Activated CD4-positive, alpha-beta T cell treated with anti-CD3 and anti-CD28 coated beads, Interleukin-2, amount 10 ng/mL, durations not matched to agents 24 days and 14 days (primary cell): ENCODE data around the gene AP2A1. TPM values are rescaled to one million over a fixed set of nuclear protein-coding genes. Genes with fewer than 3 reads are reported as not detected.

Experiments
- DNase-seq: peaks from one replicate; pipeline ENCODE4 v3.0.0; 2022
- H3K27ac Mint-ChIP-seq: one replicate; pipeline ENCODE4 v1.8.0; 2022; ENCODE audit warnings: mild to moderate bottlenecking, mixed read lengths
- H3K27me3 Mint-ChIP-seq: one replicate; pipeline ENCODE4 v1.8.0; 2022; ENCODE audit warnings: mixed read lengths
- H3K36me3 Mint-ChIP-seq: one replicate; pipeline ENCODE4 v1.8.0; 2022; ENCODE audit warnings: low read depth, mild to moderate bottlenecking, mixed read lengths
- H3K4me1 Mint-ChIP-seq: one replicate; pipeline ENCODE4 v1.8.0; 2021; ENCODE audit warnings: mixed read lengths
- H3K4me3 Mint-ChIP-seq: one replicate; pipeline ENCODE4 v1.8.0; 2022; ENCODE audit warnings: mild to moderate bottlenecking, moderate library complexity, mixed read lengths
- H3K9me3 Mint-ChIP-seq: one replicate; pipeline ENCODE4 v1.8.0; 2021; ENCODE audit warnings: mixed read lengths
- intact Hi-C: fragments of 100-400 bp; cut with micrococcal nuclease; formaldehyde crosslinking; loops from one replicate; pipeline ENCODE4 v1.15.1; 2023
- total RNA-seq: library from RNA; stranded (reverse); gene quantifications from 2 replicates; pipeline ENCODE4 v1.2.3, GENCODE V29; 2022

AP2A1 gene
- total RNA-seq, 1 donor from 2014 or later = 61.8 TPM

DNA sequence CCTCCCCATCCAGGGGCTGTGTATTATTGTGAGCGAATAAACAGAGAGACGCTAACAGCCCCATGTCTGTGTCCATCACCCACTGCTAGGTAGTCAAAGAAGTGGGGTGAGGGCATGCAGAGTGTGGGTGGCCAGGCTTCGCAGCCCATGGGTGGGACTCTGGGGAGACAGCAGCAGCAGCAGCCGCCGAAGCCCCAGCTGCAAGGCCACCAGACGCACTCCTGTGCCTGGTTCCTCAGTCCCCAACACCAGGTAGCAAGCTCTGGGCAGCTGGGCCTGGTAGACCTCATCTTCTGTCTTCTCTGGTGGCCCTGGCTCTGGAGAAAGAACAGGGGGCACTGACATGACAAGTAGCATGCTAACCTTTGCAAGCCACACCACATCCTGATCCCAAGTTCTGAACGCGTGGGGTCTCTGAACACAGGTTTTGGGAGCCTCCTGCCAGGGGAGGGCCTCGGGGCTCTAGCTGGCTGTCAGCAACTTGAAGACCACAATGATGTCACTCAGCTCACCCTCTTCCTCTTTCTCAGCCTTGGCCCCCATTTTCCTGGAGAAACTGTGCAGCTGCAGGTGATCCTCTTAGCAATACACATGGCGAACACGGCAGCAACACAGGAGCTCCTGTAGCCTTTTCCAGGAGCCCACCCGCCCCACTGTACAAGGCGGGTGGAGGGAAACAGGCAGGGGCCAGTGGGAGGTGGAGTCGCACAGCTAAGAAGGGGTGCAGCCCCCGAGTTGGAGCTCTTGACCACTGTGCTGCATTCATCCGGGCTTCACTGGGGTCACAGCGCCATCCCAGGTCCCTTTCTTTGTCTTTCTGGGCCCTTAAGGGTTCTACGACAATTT is 40.5 kb downstream of the AP2A1 start:
- intact Hi-C loops = no loop called here
- peaks cover 16% of the 10 kb centered on the region for H3K36me3 Mint-ChIP-seq
- peaks cover 20% of the 10 kb centered on the region for H3K4me1 Mint-ChIP-seq
- H3K4me3 Mint-ChIP-seq = no peak overlapping the region
- DNase-seq = peak; percentile 65
- no peaks in the 10 kb centered on the region for H3K9me3 Mint-ChIP-seq
- no peaks in the 10 kb centered on the region for H3K27me3 Mint-ChIP-seq
- H3K27ac Mint-ChIP-seq = no peak overlapping the region

DNA sequence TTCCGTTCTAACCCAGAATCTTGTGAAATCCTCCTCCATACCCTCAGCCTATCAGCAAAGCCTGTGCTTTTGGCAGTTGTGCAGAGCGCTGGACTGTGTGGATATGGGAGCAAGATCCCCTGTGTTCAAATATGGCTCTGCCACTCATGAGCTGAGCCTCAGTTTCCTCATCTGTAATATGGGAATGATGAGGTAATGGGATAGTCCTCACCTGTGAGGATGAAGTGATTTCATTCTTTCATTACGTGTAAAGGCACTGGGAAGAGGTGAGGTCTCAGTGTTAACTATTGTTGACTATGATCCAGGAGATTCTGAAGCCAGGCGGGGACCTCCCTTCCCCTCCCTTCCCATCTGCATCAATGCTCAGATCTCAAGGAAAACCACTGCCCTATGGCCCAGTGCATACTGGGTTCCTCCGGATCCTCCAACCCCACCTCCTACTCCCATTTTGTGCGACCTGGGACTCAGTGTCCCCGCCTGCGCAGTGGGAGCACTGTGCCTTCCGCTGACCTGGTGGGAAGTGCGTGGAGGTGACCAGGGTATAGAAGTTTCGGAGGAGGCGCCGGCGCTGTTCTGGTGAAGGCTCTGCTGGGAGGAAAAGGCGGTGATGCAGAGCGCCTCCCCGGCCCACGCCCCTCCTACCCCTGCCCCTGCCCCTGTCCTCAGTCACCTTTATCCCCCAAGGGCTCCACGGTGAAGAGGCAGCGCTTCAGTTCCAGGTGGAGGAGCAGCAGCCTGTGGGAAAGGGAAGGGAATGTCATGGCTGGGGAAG is 41.3 kb downstream of the AP2A1 start:
- H3K4me3 Mint-ChIP-seq = peak overlapping the region; percentile 91
- intact Hi-C loops = no loop called here

DNA sequence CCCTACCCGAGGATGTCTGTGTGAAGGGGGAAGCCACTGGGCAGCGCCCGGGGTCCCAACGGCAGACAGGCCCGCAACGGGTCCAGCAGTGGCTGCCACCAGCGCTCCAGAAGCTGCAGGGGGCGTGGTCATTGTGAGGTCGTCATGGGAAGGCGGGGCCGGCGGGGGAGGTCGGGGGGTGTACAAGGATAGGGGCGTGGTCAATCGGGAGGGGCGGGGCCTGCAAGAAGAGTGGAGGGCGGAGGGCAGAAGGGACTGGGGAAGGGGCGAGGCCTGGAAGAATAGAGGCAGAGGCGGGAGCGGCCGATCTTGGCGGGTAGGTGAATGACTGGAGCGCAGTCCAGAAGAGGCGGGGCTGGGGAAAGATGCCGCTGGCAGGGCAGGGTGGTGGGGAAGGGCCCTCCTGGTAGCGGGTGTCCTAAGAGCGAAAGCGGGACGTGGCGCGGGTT is 41.9 kb downstream of the AP2A1 start:
- H3K9me3 Mint-ChIP-seq = no peaks in the 10 kb centered on the region
- intact Hi-C loops = no loop called here

More for the DNA sequence above, 41.3 kb downstream of the AP2A1 start:
- DNase-seq = no peak
- peak overlapping the region; percentile 51 for H3K27ac Mint-ChIP-seq
- peaks cover 28% of the 10 kb centered on the region for H3K4me1 Mint-ChIP-seq
- no peaks in the 10 kb centered on the region for H3K9me3 Mint-ChIP-seq
- H3K27me3 Mint-ChIP-seq = no peaks in the 10 kb centered on the region
- H3K36me3 Mint-ChIP-seq = peaks cover 10% of the 10 kb centered on the region

DNA sequence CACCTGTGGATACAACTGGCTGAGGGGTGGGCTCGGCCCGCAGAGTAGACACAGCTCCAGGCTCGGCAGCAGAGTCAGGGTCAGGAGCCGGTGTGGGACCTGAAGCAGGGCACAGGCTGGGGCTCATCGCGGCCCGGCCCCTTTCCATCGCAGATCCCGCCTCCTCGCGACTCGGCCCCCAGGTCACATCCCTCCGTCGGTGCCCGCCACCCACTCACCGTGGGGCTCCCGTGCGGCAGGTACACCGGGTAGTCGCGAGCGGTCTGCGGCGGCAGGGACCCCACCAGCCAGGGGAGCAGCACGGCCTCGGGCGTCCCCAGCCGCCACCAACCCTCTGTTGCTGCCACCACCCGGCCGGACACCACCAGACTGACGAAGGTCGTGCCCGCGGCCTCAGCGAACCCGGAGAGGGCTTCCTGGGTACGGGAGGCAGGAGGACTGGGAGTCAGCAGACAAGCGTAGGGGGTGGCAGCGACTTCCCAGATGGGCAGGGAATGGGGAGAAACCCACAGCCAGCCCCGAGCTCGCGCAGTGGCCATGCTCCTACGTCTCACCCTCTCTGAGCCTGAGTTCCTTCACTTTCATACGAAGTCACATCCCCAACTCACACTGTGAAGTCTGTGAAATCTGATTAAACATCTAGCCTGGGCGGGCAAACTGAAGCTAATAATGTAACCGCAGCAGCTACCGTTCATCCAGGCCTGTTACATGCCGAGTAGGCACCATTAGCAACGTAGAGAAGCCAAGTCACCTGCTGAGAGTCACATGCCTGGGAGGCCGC is 42.5 kb downstream of the AP2A1 start:
- intact Hi-C loops = no loop called here
- Mint-ChIP-seq H3K4me3 (peak overlapping the region; percentile 91), H3K9me3 (no peaks in the 10 kb centered on the region), H3K27ac (peak overlapping the region; percentile 88), H3K4me1 (peaks cover 32% of the 10 kb centered on the region), H3K36me3 (peaks cover 4% of the 10 kb centered on the region), H3K27me3 (no peaks in the 10 kb centered on the region)
- peak; percentile 85 for DNase-seq

More for the DNA sequence above, 41.9 kb downstream of the AP2A1 start:
- H3K36me3 Mint-ChIP-seq = peaks cover 4% of the 10 kb centered on the region
- H3K27ac Mint-ChIP-seq = peak overlapping the region; percentile 88
- H3K27me3 Mint-ChIP-seq = no peaks in the 10 kb centered on the region
- H3K4me1 Mint-ChIP-seq = peaks cover 32% of the 10 kb centered on the region
- DNase-seq = peak; percentile 95
- peak overlapping the region; percentile 91 for H3K4me3 Mint-ChIP-seq

DNA sequence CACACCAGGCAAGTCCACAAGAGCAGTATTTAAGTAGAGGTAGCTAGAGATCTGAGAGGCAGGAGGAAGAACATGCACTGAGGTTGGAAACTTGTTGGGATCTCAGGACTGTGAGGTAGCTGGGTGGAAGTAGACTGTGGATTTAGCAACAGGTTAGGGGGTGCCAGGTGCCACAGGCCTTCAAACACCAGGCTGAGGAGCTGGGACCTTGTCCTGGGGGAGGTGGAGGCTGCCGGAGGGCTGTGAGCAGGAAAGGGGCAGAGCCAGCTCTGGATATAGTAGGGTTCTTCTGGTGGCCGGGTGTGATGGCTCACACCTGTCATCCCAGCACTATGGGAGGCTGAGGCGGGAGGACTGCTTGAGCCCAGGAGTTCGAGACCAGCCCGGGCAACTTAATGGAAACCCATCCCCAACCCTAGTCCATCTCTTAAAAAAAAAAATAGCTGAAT is 43.2 kb downstream of the AP2A1 start:
- intact Hi-C loops = loop anchor here (5.0 kb wide), 1 partner anchor 122 kb away; no protein-coding TSS in a partner anchor
- Mint-ChIP-seq H3K27ac (peak overlapping the region; percentile 30), H3K4me3 (peak overlapping the region; percentile 91), H3K4me1 (peaks cover 32% of the 10 kb centered on the region), H3K9me3 (no peaks in the 10 kb centered on the region), H3K36me3 (peaks cover 4% of the 10 kb centered on the region), H3K27me3 (no peaks in the 10 kb centered on the region)
- no peak for DNase-seq

DNA sequence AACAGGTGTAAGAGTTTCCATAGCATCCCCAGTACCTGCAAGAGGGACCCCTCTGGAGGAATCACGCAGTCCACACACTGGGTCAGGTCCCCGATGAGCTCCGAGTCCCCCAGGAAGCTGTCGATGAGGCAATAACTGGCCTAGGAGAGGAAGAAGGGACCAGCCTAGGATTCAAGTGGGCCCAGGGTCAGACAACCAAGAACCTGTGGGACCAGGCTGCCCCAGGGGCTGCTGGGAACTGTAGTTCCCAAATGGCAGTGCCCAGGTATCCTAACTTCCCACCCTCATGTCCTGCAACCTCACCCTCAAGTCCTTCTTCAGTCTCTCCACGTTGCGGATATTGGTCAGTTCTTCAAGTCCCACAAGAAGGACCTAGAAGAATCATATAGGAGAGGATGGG is 44.5 kb downstream of the AP2A1 start:
- Mint-ChIP-seq H3K4me1 (peaks cover 31% of the 10 kb centered on the region), H3K27ac (no peak overlapping the region), H3K4me3 (no peak overlapping the region), H3K9me3 (no peaks in the 10 kb centered on the region), H3K27me3 (no peaks in the 10 kb centered on the region), H3K36me3 (peaks cover under 1% of the 10 kb centered on the region)
- DNase-seq = no peak
- intact Hi-C loops = loop anchor here (5.0 kb wide), 1 partner anchor 121 kb away; no protein-coding TSS in a partner anchor

DNA sequence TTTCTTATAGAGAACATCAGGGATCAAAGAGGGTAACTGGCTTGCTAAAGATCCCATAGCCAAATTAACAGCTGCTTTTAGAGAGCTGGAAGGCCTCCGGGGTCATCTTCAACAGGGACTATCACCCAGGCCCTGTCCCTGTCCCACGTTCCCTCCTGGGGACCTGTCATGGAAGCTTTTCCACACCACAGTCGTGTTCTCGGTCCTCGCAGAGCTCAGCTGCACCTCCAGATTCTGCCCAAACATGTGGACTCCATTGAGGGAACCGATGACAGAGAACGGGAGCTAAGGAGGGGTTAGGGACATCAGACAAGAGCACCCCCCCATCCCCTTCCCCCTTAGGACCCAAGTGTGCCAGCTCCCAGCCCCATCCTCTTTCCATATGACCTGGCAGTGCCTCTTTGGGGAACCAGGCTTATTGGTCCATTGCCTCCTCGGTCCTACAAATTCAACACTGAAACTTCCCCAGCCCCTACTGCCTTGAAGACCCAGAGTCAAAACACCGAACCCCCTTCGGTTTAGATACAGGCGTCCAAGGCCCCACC is 45.7 kb downstream of the AP2A1 start:
- H3K9me3 Mint-ChIP-seq = no peaks in the 10 kb centered on the region
- H3K36me3 Mint-ChIP-seq = no peaks in the 10 kb centered on the region
- intact Hi-C loops = loop anchor here (2.0 to 5.0 kb wide), 2 partner anchors 38 to 120 kb away; partner anchors contain the start of gene PTOV1
- H3K27me3 Mint-ChIP-seq = peaks cover 2% of the 10 kb centered on the region
- DNase-seq = no peak
- peaks cover 32% of the 10 kb centered on the region for H3K4me1 Mint-ChIP-seq
- peak overlapping the region; percentile 96 for H3K27ac Mint-ChIP-seq
- H3K4me3 Mint-ChIP-seq = peak overlapping the region; percentile 90

DNA sequence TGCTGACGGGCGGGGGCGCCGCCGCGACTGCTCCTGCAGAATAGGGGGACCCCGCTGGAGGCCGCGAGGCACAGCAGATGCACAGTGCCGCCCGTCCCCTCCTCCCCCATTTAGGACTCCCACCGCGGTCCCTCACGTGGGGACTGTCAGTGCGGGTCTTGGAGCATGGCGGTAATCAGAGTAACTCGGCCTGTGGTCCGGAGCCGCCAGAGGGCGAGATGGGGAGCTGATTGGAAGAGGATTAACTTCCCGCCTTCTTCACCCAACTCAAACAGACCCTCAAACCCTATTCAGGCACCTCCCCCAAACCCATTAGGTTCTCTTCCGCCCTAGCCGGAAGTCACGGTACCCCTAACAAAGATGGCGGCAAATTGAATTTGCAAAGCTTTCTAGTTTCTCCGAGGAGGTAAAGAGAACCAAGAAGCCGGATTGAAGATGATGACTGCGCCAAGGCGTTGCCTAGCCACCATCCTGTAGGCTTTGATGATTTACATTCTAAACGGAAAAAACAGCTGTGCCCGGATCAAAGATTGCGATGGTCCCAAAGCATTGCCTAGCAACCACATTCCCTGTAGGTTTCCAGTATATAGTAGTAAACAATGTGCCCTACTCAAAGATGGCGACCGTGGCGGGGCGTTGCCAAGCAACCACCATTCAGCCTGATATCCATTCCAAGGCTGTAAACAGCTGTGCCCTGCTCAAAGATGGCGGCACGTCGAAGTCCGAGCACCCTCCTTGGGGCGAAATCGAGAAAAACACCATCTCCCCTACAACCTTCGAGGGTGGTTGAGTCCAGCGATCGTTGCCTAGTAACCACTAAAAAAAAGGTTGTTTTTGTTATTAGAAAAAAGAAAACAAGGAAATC is 46.4 kb downstream of the AP2A1 start, which contains the start of gene FUZ:
FUZ (minus strand) TSS at position 296 of the 865 bp plus-strand sequence; CDS start at position 110, 186 bp downstream.
- Mint-ChIP-seq H3K9me3 (no peaks in the 10 kb centered on the region), H3K27me3 (peaks cover 2% of the 10 kb centered on the region), H3K4me1 (peaks cover 28% of the 10 kb centered on the region), H3K36me3 (no peaks in the 10 kb centered on the region), H3K27ac (peak within 1 kb of the TSS; percentile 96), H3K4me3 (peak within 1 kb of the TSS; percentile 90)
- DNase-seq = peak; percentile 98
- intact Hi-C loops = loop anchor here (1.0 to 5.0 kb wide), 7 partner anchors 38 to 212 kb away; partner anchors contain the start of genes AKT1S1, PNKP, PTOV1 and TBC1D17

DNA sequence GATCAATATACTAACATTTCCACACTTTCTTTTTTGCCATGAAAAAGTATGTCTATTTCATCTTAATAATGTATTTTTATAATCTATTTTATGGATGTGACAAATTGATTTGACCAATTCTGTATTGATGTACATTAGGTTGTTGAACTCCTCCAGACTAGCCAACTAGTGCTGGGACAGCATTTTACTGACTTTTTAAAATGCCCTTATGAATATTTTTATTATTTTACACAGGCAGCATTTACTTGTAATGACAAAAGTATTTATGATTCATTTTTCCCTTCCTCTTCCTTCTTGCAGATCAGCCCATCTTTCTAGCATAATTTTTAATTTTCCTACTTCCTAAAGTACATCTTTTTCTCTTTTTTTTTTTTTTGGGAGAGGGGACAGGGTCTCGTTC is 47.2 kb downstream of the AP2A1 start:
- H3K27ac Mint-ChIP-seq = peak overlapping the region; percentile 42
- peak overlapping the region; percentile 90 for H3K4me3 Mint-ChIP-seq

DNA sequence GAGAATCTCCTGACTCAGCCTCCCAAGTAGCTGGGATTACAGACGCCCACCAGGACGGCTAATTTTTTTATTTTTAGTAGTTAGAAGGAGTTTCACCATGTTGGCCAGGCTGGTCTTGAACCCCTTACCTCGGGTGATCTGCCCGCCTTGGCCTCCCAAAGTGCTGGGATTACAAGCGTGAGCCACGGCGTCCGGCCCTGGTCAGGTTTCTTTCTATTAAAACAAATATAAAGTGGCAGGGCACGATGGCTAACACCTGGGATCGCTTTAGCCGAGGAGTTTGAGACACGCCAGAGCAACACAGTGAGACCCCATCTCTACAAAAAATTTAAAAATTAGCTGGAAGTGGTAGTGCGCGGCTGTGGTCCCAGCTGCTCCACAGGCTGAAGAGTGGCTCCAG is 49.8 kb downstream of the AP2A1 start:
- no peak overlapping the region for H3K27ac Mint-ChIP-seq
- H3K9me3 Mint-ChIP-seq = no peaks in the 10 kb centered on the region
- no peak overlapping the region for H3K4me3 Mint-ChIP-seq
- intact Hi-C loops = no loop called here
- peaks cover 29% of the 10 kb centered on the region for H3K4me1 Mint-ChIP-seq
- no peaks in the 10 kb centered on the region for H3K36me3 Mint-ChIP-seq
- DNase-seq = no peak
- H3K27me3 Mint-ChIP-seq = peaks cover 2% of the 10 kb centered on the region

More for the DNA sequence above, 47.2 kb downstream of the AP2A1 start:
- intact Hi-C loops = loop anchor here (5.0 kb wide), 1 partner anchor 118 kb away; no protein-coding TSS in a partner anchor
- Mint-ChIP-seq H3K36me3 (no peaks in the 10 kb centered on the region), H3K27me3 (peaks cover 2% of the 10 kb centered on the region), H3K4me1 (peaks cover 24% of the 10 kb centered on the region), H3K9me3 (no peaks in the 10 kb centered on the region)
- DNase-seq = no peak

DNA sequence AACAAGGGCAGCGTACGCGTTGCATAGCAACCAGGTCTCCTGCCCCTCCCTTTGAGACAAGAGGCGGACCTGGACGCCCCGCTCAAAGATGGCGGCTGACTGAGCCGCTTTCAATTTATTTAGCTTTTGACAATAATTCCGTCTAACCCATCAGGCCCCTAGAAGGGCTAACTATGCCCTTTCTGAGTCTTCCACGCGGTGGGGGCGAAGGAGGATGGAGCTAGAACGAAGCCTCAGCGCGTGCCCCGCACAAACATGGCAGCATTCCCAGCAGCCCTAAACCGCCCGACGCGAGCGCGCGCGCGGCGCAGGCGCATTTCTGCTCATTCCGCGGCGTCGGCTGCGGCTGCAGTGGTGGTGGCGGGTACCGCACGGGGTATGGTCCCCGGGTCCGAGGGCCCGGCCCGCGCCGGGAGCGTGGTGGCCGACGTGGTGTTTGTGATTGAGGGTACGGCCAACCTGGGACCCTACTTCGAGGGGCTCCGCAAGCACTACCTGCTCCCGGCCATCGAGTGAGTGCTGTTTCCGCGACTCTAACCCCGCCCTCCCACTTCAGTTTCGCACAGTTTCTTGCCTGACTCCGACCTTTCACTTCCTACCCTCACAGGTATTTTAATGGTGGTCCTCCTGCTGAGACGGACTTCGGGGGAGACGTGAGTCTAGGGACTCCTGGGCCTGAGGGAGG is 51.3 kb downstream of the AP2A1 start, which contains the start of gene MED25:
MED25 (plus strand) TSS at position 326 of the 685 bp plus-strand sequence; CDS start at position 379, 53 bp downstream.
- Mint-ChIP-seq H3K27me3 (peaks cover 2% of the 10 kb centered on the region), H3K9me3 (no peaks in the 10 kb centered on the region), H3K36me3 (peaks cover under 1% of the 10 kb centered on the region), H3K27ac (peak within 1 kb of the TSS; percentile 92), H3K4me1 (peaks cover 18% of the 10 kb centered on the region), H3K4me3 (peak within 1 kb of the TSS; percentile 88)
- intact Hi-C loops = loop anchor here (1.0 kb wide), 2 partner anchors 30 to 51 kb away; no protein-coding TSS in a partner anchor
- peak; percentile 97 for DNase-seq
